GM23338 (cell line): ENCODE results near the gene USP46. TPM values are rescaled to one million over a fixed set of nuclear protein-coding genes. Genes with fewer than 3 reads are reported as not detected.

Experiments used
- CREB1 ChIP-seq: fragments of 250-450 bp; sonication (Bioruptor Pico); IDR thresholded peaks from 2 replicates; pipeline ENCODE4 v1.5.0; 2020; ENCODE audit warnings: low read depth, mild to moderate bottlenecking, moderate library complexity
- CTCF ChIP-seq, 2 experiments: fragments of 200-600 bp in 1 of 2; sonication (generic) in 1 of 2; conservative IDR thresholded peaks; 2 replicates each; pipeline versions ENCODE4 v1.5.1 to v1.6.1; 2016 to 2017; ENCODE audit warnings: antibody characterized with exemption in 2 of 2, low read depth in 2 of 2, mild to moderate bottlenecking in 2 of 2, moderate library complexity in 1 of 2
- POLR2AphosphoS5 ChIP-seq: IDR thresholded peaks from 2 replicates; pipeline ENCODE4 v1.6.1; 2016; ENCODE audit warnings: antibody characterized with exemption, low read depth
- REST ChIP-seq: IDR thresholded peaks from one replicate; pipeline ENCODE4 v1.6.1; 2018; ENCODE audit warnings: antibody characterized with exemption; ENCODE audit not compliant: unreplicated experiment
- polyA plus RNA-seq: library from polyadenylated mRNA; unstranded; fragments of >200 nt; fragmentation: Nextera tagmentation; extraction: Ambion mirVana; gene quantifications from 2 replicates; pipeline ENCODE4 v1.2.1, GENCODE V29; 2016
- total RNA-seq: library from RNA; depleted of rRNA; stranded (reverse); fragments of >200 nt; shearing (Covaris generic); gene quantifications from 2 replicates; pipeline ENCODE4 v1.2.3, GENCODE V29; 2014
- TF ChIP-seq, protein P1 (sequence below): fragments of 250-450 bp; sonication (Bioruptor Pico); IDR thresholded peaks from 2 replicates; pipeline ENCODE4 v1.5.0; 2020; ENCODE audit warnings: mild to moderate bottlenecking, moderate library complexity

Gene USP46
- total and polyA plus RNA-seq, 2 experiments from 2014 or later, result 40.5 to 59.4 TPM

GRCh38 chr4:52619591-52619931 lies 39.5 kb downstream of the USP46 start (continued):
- TF ChIP-seq, protein P1, sequence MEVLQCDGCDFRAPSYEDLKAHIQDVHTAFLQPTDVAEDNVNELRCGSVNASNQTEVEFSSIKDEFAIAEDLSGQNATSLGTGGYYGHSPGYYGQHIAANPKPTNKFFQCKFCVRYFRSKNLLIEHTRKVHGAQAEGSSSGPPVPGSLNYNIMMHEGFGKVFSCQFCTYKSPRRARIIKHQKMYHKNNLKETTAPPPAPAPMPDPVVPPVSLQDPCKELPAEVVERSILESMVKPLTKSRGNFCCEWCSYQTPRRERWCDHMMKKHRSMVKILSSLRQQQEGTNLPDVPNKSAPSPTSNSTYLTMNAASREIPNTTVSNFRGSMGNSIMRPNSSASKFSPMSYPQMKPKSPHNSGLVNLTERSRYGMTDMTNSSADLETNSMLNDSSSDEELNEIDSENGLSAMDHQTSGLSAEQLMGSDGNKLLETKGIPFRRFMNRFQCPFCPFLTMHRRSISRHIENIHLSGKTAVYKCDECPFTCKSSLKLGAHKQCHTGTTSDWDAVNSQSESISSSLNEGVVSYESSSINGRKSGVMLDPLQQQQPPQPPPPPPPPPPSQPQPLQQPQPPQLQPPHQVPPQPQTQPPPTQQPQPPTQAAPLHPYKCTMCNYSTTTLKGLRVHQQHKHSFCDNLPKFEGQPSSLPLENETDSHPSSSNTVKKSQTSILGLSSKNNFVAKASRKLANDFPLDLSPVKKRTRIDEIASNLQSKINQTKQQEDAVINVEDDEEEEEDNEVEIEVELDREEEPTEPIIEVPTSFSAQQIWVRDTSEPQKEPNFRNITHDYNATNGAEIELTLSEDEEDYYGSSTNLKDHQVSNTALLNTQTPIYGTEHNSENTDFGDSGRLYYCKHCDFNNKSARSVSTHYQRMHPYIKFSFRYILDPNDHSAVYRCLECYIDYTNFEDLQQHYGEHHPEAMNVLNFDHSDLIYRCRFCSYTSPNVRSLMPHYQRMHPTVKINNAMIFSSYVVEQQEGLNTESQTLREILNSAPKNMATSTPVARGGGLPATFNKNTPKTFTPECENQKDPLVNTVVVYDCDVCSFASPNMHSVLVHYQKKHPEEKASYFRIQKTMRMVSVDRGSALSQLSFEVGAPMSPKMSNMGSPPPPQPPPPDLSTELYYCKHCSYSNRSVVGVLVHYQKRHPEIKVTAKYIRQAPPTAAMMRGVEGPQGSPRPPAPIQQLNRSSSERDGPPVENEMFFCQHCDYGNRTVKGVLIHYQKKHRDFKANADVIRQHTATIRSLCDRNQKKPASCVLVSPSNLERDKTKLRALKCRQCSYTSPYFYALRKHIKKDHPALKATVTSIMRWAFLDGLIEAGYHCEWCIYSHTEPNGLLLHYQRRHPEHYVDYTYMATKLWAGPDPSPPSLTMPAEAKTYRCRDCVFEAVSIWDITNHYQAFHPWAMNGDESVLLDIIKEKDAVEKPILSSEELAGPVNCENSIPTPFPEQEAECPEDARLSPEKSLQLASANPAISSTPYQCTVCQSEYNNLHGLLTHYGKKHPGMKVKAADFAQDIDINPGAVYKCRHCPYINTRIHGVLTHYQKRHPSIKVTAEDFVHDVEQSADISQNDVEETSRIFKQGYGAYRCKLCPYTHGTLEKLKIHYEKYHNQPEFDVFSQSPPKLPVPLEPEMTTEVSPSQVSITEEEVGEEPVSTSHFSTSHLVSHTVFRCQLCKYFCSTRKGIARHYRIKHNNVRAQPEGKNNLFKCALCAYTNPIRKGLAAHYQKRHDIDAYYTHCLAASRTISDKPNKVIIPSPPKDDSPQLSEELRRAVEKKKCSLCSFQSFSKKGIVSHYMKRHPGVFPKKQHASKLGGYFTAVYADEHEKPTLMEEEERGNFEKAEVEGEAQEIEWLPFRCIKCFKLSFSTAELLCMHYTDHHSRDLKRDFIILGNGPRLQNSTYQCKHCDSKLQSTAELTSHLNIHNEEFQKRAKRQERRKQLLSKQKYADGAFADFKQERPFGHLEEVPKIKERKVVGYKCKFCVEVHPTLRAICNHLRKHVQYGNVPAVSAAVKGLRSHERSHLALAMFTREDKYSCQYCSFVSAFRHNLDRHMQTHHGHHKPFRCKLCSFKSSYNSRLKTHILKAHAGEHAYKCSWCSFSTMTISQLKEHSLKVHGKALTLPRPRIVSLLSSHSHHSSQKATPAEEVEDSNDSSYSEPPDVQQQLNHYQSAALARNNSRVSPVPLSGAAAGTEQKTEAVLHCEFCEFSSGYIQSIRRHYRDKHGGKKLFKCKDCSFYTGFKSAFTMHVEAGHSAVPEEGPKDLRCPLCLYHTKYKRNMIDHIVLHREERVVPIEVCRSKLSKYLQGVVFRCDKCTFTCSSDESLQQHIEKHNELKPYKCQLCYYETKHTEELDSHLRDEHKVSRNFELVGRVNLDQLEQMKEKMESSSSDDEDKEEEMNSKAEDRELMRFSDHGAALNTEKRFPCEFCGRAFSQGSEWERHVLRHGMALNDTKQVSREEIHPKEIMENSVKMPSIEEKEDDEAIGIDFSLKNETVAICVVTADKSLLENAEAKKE, result no peak
- TF ChIP-seq CTCF (conservative IDR thresholded peaks at IDR 0.05; ENCODE audit: low read depth in 2 of 2), result no peak
- TF ChIP-seq REST, result no peak
- TF ChIP-seq CREB1, result no peak
- no peak for TF ChIP-seq POLR2AphosphoS5
